Right renal cortex interstitium (tissue), 3 donors: Measurements from ENCODE around the gene MTMR6. TPM values are rescaled to one million over a fixed set of nuclear protein-coding genes. Genes with fewer than 3 reads are reported as not detected.
A peak's percentile ranks its signal among the peaks of the same experiment; 100 is the strongest.

Source experiments
- DNase-seq, 3 donors: peaks; one replicate each; pipeline ENCODE4 v3.0.0-alpha.2; 2013; ENCODE audit warnings: low read depth in 3 of 3, low spot score in 2 of 3
- polyA plus RNA-seq, 3 donors: library from polyadenylated mRNA; unstranded; fragments of 120-200 nt; gene quantifications; one replicate each; pipeline ENCODE4 v1.2.1, GENCODE V29; 2013; ENCODE audit not compliant: insufficient read length in 3 of 3

The MTMR6 gene
- polyA plus RNA-seq, 3 donors = 18.7 to 21.1 (median 20.3) TPM

GRCh38 chr13:25281193-25281934 lies 5.9 kb downstream of the MTMR6 start:
- no peak for DNase-seq

GRCh38 chr13:25280396-25280795 lies 6.9 kb downstream of the MTMR6 start:
- DNase-seq = no peak

GRCh38 chr13:25276748-25277147 lies 10.5 kb downstream of the MTMR6 start:
- DNase-seq = no peak

- no peak for DNase-seq
Observed at GRCh38 chr13:25268561-25268960, 18.7 kb downstream of the MTMR6 start.

- DNase-seq = no peak
Observed at GRCh38 chr13:25267715-25268114, 19.6 kb downstream of the MTMR6 start.

- DNase-seq = no peak
Observed at GRCh38 chr13:25266706-25267105, 20.6 kb downstream of the MTMR6 start.

- no peak for DNase-seq
Observed at GRCh38 chr13:25262261-25262660, 25.0 kb downstream of the MTMR6 start.

GRCh38 chr13:25253702-25254101 lies 33.6 kb downstream of the MTMR6 start:
- DNase-seq = no peak

GRCh38 chr13:25252752-25253151 lies 34.5 kb downstream of the MTMR6 start:
- no peak for DNase-seq

GRCh38 chr13:25252225-25252624 lies 35.1 kb downstream of the MTMR6 start:
- no peak for DNase-seq

GRCh38 chr13:25249001-25249543 lies 38.2 kb downstream of the MTMR6 start:
- DNase-seq = peak in 1 of 3 donors; percentile 4

- DNase-seq = no peak
Observed at GRCh38 chr13:25248071-25248470, 39.2 kb downstream of the MTMR6 start.

- DNase-seq = no peak
Observed at GRCh38 chr13:25247360-25247759, 39.9 kb downstream of the MTMR6 start.

- DNase-seq = no peak
Observed at GRCh38 chr13:25244123-25244522, 43.2 kb downstream of the MTMR6 start.

GRCh38 chr13:25242956-25243355 lies 44.3 kb downstream of the MTMR6 start:
- DNase-seq = no peak

GRCh38 chr13:25241007-25241406 lies 46.3 kb downstream of the MTMR6 start:
- DNase-seq = no peak

GRCh38 chr13:25237083-25237482 lies 50.2 kb downstream of the MTMR6 start:
- no peak for DNase-seq

- no peak for DNase-seq
Observed at GRCh38 chr13:25233861-25234260, 53.4 kb downstream of the MTMR6 start.

- peak in 1 of 3 donors; percentile 10 for DNase-seq
Observed at GRCh38 chr13:25232937-25233515, 54.3 kb downstream of the MTMR6 start.

- DNase-seq = no peak
Observed at GRCh38 chr13:25231517-25231916, 55.8 kb downstream of the MTMR6 start.

GRCh38 chr13:25227690-25228089 lies 59.6 kb downstream of the MTMR6 start:
- no peak for DNase-seq

GRCh38 chr13:25225970-25226369 lies 61.3 kb downstream of the MTMR6 start:
- DNase-seq = no peak
